A673 (cell line): ENCODE measurements around the gene RASL11B. TPM values are rescaled to one million over a fixed set of nuclear protein-coding genes. Genes with fewer than 3 reads are reported as not detected.

Source experiments
- BruUV-seq: library from RNA; stranded (reverse); fragments of 400-500 nt; replicated peaks from 2 replicates; lab custom pipeline; 2021; lab: Mats Ljungman, UMichigan
- CTCF ChIA-PET: fragments of 300-600 bp; sonication (Branson Sonifier 250); formaldehyde crosslinking; loops from one replicate; lab custom pipeline; 2022; ENCODE audit warnings: antibody characterized with exemption; lab: Charles Lee
- POLR2A ChIA-PET: fragments of 300-600 bp; sonication (Branson Sonifier 250); formaldehyde crosslinking; loops from one replicate; lab custom pipeline; 2022; ENCODE audit warnings: antibody characterized with exemption; ENCODE audit not compliant: low non-redundant PET; lab: Charles Lee
- DNase-seq: peaks from one replicate; pipeline ENCODE4 v3.0.0-alpha.2; 2015; ENCODE audit warnings: low spot score
- H3K27ac ChIP-seq: fragments of 200-600 bp; sonication (generic); 2 replicates; pipeline ENCODE4 v1.5.1; 2016; ENCODE audit warnings: mixed run types, low read depth, mild to moderate bottlenecking, mixed read lengths, antibody characterized with exemption, low read length; ENCODE audit not compliant: poor library complexity, severe bottlenecking
- H3K27me3 ChIP-seq: fragments of 200-600 bp; sonication (generic); replicated peaks from 2 replicates; pipeline ENCODE4 v1.6.1; 2017; ENCODE audit warnings: mixed run types, low read depth, mild to moderate bottlenecking, mixed read lengths, antibody characterized with exemption, low read length; ENCODE audit not compliant: insufficient read depth, poor library complexity
- H3K36me3 ChIP-seq: fragments of 200-600 bp; sonication (generic); 2 replicates; pipeline ENCODE4 v1.6.1; 2016; ENCODE audit warnings: mixed run types, mild to moderate bottlenecking, mixed read lengths, antibody characterized with exemption, low read length; ENCODE audit not compliant: insufficient read depth, poor library complexity, severe bottlenecking
- H3K4me1 ChIP-seq: fragments of 200-600 bp; sonication (generic); 2 replicates; pipeline ENCODE4 v1.6.1; 2017; ENCODE audit warnings: mixed run types, mild to moderate bottlenecking, mixed read lengths, antibody characterized with exemption, low read length; ENCODE audit not compliant: insufficient read depth, poor library complexity, severe bottlenecking
- H3K4me3 ChIP-seq: fragments of 200-600 bp; sonication (generic); 2 replicates; pipeline ENCODE4 v1.5.1; 2016; ENCODE audit warnings: low read depth, mixed run types, mild to moderate bottlenecking, mixed read lengths, low read length; ENCODE audit not compliant: poor library complexity, severe bottlenecking
- H3K9me3 ChIP-seq: fragments of 200-600 bp; sonication (generic); 2 replicates; pipeline ENCODE4 v1.6.1; 2016; ENCODE audit warnings: mixed run types, low read depth, mild to moderate bottlenecking, mixed read lengths, antibody characterized with exemption, low read length; ENCODE audit not compliant: poor library complexity, severe bottlenecking
- EZH2 ChIP-seq: fragments of 200-600 bp; sonication (generic); IDR thresholded peaks from 2 replicates; pipeline ENCODE4 v1.6.1; 2017; ENCODE audit warnings: borderline replicate concordance, low read depth, mild to moderate bottlenecking, mixed read lengths, antibody characterized with exemption, low read length; ENCODE audit not compliant: poor library complexity, severe bottlenecking
- intact Hi-C: fragments of 100-400 bp; cut with micrococcal nuclease; formaldehyde crosslinking; loops from one replicate; pipeline ENCODE4 v1.10.0; 2022; ENCODE audit not compliant: unreplicated experiment
- total RNA-seq: library from RNA; stranded (reverse); gene quantifications from 2 replicates; pipeline ENCODE4 v1.2.3, GENCODE V29; 2021
- TF ChIP-seq, protein P1 (sequence below): fragments of 300-800, 200-600 bp; sonication (generic); conservative IDR thresholded peaks from 2 replicates; pipeline ENCODE4 v1.5.1; 2017; ENCODE audit warnings: low read depth, mild to moderate bottlenecking, antibody characterized with exemption, low read length, moderate library complexity, mixed read lengths

The RASL11B gene
- total RNA-seq, 1 experiment from 2014 or later = 0.67 TPM

DNA sequence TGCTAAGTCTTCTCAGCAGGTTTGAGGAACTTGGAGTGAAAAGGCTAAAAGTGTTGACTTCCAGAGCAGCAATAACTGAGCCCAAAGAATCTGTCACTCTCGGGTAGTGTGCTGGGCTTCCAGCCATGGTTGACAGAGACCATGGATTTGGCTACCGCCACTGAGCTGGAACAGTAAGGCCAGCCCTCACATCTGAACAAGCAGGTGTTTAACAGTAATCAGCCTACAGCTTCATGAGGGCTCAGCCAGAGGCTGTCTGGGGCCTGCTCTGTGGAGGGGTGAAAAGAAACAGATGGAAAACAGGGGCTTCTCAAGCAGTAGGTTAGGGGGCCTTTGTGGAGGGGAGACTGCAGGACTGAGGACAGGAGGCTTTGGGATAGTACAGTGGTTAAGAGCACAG, 14.9 kb downstream of the RASL11B start:
- no peak for DNase-seq
- H3K27me3 ChIP-seq = no peaks in the 10 kb centered on the region
- no peak overlapping the region for H3K27ac ChIP-seq
- ChIA-PET POLR2A (no interaction called here), CTCF (no interaction called here)
- H3K4me1 ChIP-seq = no peaks in the 10 kb centered on the region
- no peaks in the 10 kb centered on the region for H3K9me3 ChIP-seq
- no peaks in the 10 kb centered on the region for H3K36me3 ChIP-seq
- BruUV-seq = no TSS peak
- TF ChIP-seq EZH2 = no peak
- TF ChIP-seq, protein P1, sequence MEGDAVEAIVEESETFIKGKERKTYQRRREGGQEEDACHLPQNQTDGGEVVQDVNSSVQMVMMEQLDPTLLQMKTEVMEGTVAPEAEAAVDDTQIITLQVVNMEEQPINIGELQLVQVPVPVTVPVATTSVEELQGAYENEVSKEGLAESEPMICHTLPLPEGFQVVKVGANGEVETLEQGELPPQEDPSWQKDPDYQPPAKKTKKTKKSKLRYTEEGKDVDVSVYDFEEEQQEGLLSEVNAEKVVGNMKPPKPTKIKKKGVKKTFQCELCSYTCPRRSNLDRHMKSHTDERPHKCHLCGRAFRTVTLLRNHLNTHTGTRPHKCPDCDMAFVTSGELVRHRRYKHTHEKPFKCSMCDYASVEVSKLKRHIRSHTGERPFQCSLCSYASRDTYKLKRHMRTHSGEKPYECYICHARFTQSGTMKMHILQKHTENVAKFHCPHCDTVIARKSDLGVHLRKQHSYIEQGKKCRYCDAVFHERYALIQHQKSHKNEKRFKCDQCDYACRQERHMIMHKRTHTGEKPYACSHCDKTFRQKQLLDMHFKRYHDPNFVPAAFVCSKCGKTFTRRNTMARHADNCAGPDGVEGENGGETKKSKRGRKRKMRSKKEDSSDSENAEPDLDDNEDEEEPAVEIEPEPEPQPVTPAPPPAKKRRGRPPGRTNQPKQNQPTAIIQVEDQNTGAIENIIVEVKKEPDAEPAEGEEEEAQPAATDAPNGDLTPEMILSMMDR = no peak
- H3K4me3 ChIP-seq = no peak overlapping the region
- intact Hi-C loops = no loop called here

DNA sequence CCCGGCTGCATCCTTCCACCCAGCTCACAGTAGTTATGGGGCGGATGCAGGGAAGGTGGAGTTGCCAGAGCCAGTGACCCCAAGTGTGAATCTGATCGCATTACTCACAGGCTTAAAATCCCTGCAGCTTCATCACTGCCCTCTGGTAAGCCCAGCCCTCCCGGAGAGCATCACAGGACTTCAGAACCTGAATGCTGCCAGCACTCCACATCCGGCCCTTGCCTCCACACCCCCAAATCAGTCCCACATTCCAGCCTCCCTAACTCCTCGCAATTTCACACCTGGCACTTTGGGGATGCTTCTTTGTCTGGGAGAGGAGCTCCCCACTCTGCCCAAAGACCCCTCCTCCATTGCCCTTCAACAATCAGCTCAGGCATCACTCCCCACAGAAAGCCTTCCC, 15.6 kb downstream of the RASL11B start:
- ChIA-PET POLR2A (no interaction called here), CTCF (no interaction called here)
- Histone ChIP-seq H3K9me3 (no peaks in the 10 kb centered on the region), H3K27me3 (no peaks in the 10 kb centered on the region), H3K27ac (no peak overlapping the region), H3K36me3 (no peaks in the 10 kb centered on the region), H3K4me3 (no peak overlapping the region), H3K4me1 (no peaks in the 10 kb centered on the region)
- no TSS peak for BruUV-seq
- DNase-seq = no peak
- TF ChIP-seq, protein P1 = no peak
- no peak for TF ChIP-seq EZH2
- intact Hi-C loops = no loop called here

DNA sequence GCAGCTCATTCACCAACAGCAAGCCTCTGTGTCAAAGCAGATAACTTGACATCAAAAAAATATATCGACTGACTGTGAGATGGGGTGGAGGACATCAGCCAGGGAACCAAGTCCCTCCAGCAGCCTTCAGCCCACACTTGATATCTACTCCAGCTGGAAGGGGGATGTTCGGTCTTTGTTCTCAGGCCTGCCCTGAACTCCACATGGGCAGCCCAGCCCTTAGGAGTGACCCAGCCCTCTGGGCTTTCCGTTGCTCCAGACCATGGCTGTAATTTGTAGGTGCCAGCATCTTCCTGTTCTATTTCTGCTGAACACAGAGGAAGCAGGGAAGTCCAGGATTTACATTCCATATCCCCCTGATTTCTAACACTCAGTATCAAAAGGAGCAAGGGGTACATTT, 17.4 kb downstream of the RASL11B start:
- no peak for DNase-seq
- TF ChIP-seq, protein P1 = no peak
- no peak for TF ChIP-seq EZH2
- H3K4me3 ChIP-seq = no peak overlapping the region
- no peaks in the 10 kb centered on the region for H3K36me3 ChIP-seq
- H3K27ac ChIP-seq = no peak overlapping the region
- BruUV-seq = no TSS peak
- no peaks in the 10 kb centered on the region for H3K27me3 ChIP-seq
- CTCF ChIA-PET = no interaction called here
- H3K9me3 ChIP-seq = no peaks in the 10 kb centered on the region
- POLR2A ChIA-PET = no interaction called here
- no peaks in the 10 kb centered on the region for H3K4me1 ChIP-seq
- intact Hi-C loops = no loop called here
